Measurements from ENCODE around the gene TRA2A. TPM values are rescaled to one million over a fixed set of nuclear protein-coding genes. Genes with fewer than 3 reads are reported as not detected.

Gene TRA2A
- total and polyA plus RNA-seq, 2 of the 13 experiments (the other 11 are each of a cell fraction or from before 2014, with no cell fraction given) = 39.1 to 41.6 TPM

DNA sequence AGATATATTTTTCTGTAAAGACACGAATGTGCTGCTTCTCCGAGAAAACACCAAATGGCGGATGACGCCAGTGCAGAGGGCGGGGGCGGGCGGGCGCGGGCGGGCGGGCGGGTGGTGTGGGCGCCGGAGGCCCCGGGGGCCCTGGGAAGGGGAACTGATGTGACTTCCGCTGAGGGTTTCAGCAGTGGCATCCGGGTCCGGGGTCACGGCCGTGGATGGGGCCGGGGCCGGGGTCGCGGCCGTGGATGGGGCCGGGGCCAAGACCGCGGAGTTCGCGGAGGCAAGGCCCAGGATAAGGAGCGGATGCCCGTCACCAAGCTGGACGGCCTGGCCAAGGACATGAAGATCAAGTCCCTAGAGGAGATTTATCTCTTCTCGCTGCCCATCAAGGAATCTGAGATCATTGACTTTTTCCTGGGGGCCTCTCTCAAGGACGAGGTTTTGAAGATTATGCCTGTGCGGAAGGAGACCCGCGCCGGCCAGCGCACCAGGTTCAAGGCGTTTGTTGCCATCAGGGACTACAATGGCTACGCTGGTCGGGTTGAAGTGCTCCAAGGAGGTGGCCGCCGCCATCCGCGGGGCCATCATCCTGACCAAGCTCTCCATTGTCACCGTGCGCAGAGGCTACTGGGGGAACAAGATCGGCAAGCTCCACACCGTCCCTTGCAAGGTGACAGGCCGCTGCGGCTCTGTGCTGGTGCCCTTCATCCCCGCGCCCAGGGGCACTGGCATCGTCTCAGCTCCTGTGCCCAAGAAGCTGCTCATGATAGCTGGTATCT lies 41.2 kb downstream of the TRA2A start (continued):
- TF ChIP-seq, protein P1, sequence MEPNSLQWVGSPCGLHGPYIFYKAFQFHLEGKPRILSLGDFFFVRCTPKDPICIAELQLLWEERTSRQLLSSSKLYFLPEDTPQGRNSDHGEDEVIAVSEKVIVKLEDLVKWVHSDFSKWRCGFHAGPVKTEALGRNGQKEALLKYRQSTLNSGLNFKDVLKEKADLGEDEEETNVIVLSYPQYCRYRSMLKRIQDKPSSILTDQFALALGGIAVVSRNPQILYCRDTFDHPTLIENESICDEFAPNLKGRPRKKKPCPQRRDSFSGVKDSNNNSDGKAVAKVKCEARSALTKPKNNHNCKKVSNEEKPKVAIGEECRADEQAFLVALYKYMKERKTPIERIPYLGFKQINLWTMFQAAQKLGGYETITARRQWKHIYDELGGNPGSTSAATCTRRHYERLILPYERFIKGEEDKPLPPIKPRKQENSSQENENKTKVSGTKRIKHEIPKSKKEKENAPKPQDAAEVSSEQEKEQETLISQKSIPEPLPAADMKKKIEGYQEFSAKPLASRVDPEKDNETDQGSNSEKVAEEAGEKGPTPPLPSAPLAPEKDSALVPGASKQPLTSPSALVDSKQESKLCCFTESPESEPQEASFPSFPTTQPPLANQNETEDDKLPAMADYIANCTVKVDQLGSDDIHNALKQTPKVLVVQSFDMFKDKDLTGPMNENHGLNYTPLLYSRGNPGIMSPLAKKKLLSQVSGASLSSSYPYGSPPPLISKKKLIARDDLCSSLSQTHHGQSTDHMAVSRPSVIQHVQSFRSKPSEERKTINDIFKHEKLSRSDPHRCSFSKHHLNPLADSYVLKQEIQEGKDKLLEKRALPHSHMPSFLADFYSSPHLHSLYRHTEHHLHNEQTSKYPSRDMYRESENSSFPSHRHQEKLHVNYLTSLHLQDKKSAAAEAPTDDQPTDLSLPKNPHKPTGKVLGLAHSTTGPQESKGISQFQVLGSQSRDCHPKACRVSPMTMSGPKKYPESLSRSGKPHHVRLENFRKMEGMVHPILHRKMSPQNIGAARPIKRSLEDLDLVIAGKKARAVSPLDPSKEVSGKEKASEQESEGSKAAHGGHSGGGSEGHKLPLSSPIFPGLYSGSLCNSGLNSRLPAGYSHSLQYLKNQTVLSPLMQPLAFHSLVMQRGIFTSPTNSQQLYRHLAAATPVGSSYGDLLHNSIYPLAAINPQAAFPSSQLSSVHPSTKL (CRISPR knock-in tag; IDR thresholded peaks at IDR 0.05) = no peak; the same call in 1 of the 2 replicates
- TF ChIP-seq RORA (CRISPR knock-in tag; IDR thresholded peaks at IDR 0.05) (no peak), SNAI1 (CRISPR knock-in tag; IDR thresholded peaks at IDR 0.05; ENCODE audit: borderline replicate concordance) (no peak), BORCS8-MEF2B (CRISPR knock-in tag; IDR thresholded peaks at IDR 0.05) (no peak), TBL1XR1 (IDR thresholded peaks at IDR 0.05; ENCODE audit: borderline replicate concordance, low read length, partially characterized antibody) (no peak), MEIS1 (CRISPR knock-in tag; IDR thresholded peaks at IDR 0.05; ENCODE audit: borderline replicate concordance) (no peak), KLF16 (CRISPR knock-in tag; IDR thresholded peaks at IDR 0.05) (0 out of 4 replicates have a peak, but pooled peaks of 1 of the 2 experiments have one; percentile 34), KMT2B (CRISPR knock-in tag; IDR thresholded peaks at IDR 0.05) (0 out of 2 replicates have a peak, but pooled peaks have one; percentile 37), RAD21 (CRISPR knock-in tag; IDR thresholded peaks at IDR 0.05) (no peak), ZNF136 (CRISPR knock-in tag; IDR thresholded peaks at IDR 0.05; ENCODE audit: low read depth) (no peak), NR2F6 (IDR thresholded peaks at IDR 0.05) (no peak), NR2F6 (CRISPR knock-in tag; IDR thresholded peaks at IDR 0.05) (peak; percentile 74; the same call in 1 of the 2 replicates), TAF1 (CRISPR knock-in tag; IDR thresholded peaks at IDR 0.05) (peak; percentile 44; the same call in 1 of the 2 replicates), YEATS4 (CRISPR knock-in tag; IDR thresholded peaks at IDR 0.05; ENCODE audit: borderline replicate concordance) (no peak), YY1 (IDR thresholded peaks at IDR 0.05; ENCODE audit: insufficient read depth, insufficient replicate concordance, low read depth, low read length) (peak; percentile 50), AKAP8 (CRISPR knock-in tag; IDR thresholded peaks at IDR 0.05) (no peak), ZNF7 (CRISPR knock-in tag; IDR thresholded peaks at IDR 0.05) (no peak), ZNF678 (CRISPR knock-in tag; IDR thresholded peaks at IDR 0.05) (no peak), NR2C2 (CRISPR knock-in tag; IDR thresholded peaks at IDR 0.05; ENCODE audit: borderline replicate concordance) (peak; percentile 93), POLR2G (IDR thresholded peaks at IDR 0.05; ENCODE audit: low read depth, low read length) (0 out of 2 replicates have a peak, but pooled peaks have one; percentile 40), KDM5B (CRISPR knock-in tag; IDR thresholded peaks at IDR 0.05; ENCODE audit: borderline replicate concordance) (peak; percentile 31; the same call in 1 of the 2 replicates)
- TF ChIP-seq, protein P2, sequence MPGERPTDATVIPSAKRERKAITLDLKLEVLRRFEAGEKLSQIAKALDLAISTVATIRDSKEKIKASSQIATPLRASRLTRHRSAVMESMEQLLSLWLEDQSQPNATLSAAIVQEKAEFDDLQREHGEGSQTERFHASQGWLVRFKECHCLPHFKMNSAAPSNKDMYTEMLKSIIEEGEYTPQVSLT (CRISPR knock-in tag; IDR thresholded peaks at IDR 0.05; ENCODE audit: borderline replicate concordance, low read depth) = no peak
- TF ChIP-seq, protein P3, sequence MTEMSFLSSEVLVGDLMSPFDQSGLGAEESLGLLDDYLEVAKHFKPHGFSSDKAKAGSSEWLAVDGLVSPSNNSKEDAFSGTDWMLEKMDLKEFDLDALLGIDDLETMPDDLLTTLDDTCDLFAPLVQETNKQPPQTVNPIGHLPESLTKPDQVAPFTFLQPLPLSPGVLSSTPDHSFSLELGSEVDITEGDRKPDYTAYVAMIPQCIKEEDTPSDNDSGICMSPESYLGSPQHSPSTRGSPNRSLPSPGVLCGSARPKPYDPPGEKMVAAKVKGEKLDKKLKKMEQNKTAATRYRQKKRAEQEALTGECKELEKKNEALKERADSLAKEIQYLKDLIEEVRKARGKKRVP (CRISPR knock-in tag; IDR thresholded peaks at IDR 0.05) = peak in 1 of 2 experiments; percentile 61; a peak in 2 of 4 replicates

All from HepG2 (cell line).